Activated naive CD8-positive, alpha-beta T cell treated with anti-CD3 and anti-CD28 coated beads for 36 hours (primary cell): ENCODE results near the gene ZRANB3. TPM values are rescaled to one million over a fixed set of nuclear protein-coding genes. Genes with fewer than 3 reads are reported as not detected.
"Not testable (repeated sequence)": the region's sequence is repeated elsewhere in the genome, so short reads cannot be mapped to it uniquely, and the experiment has no call there.

Experiments used
- DNase-seq: peaks from one replicate; pipeline ENCODE4 v3.0.0; 2021
- H3K27ac Mint-ChIP-seq: one replicate; pipeline ENCODE4 v1.8.0; 2022; ENCODE audit warnings: mild to moderate bottlenecking, moderate library complexity, mixed read lengths
- H3K27me3 Mint-ChIP-seq: one replicate; pipeline ENCODE4 v1.8.0; 2022; ENCODE audit warnings: mild to moderate bottlenecking, mixed read lengths
- H3K36me3 Mint-ChIP-seq: one replicate; pipeline ENCODE4 v1.8.0; 2021; ENCODE audit warnings: mild to moderate bottlenecking, mixed read lengths
- H3K4me1 Mint-ChIP-seq: one replicate; pipeline ENCODE4 v1.8.0; 2021; ENCODE audit warnings: mixed read lengths
- H3K4me3 Mint-ChIP-seq: one replicate; pipeline ENCODE4 v1.8.0; 2022; ENCODE audit warnings: mild to moderate bottlenecking, moderate library complexity, mixed read lengths
- H3K9me3 Mint-ChIP-seq: one replicate; pipeline ENCODE4 v1.8.0; 2022; ENCODE audit warnings: mixed read lengths
- total RNA-seq, 2 experiments: library from RNA; stranded (reverse); gene quantifications; one replicate each; pipeline ENCODE4 v1.2.3, GENCODE V29; 2021

Gene ZRANB3
- total RNA-seq, 2 experiments from 2014 or later: 15.0 to 18.1 TPM

GRCh38 chr2:135149251-135149650 lies 381.8 kb downstream of the ZRANB3 start:
- H3K27me3 Mint-ChIP-seq: no peaks in the 10 kb centered on the region
- H3K36me3 Mint-ChIP-seq: peaks cover 24% of the 10 kb centered on the region
- no peak overlapping the region for H3K27ac Mint-ChIP-seq
- no peak for DNase-seq
- peaks cover 2% of the 10 kb centered on the region for H3K9me3 Mint-ChIP-seq
- H3K4me3 Mint-ChIP-seq: no peak overlapping the region
- peaks cover 14% of the 10 kb centered on the region for H3K4me1 Mint-ChIP-seq

- peaks cover 52% of the 10 kb centered on the region for H3K36me3 Mint-ChIP-seq
- H3K27me3 Mint-ChIP-seq: no peaks in the 10 kb centered on the region
- DNase-seq: no peak
- H3K9me3 Mint-ChIP-seq: peaks cover 14% of the 10 kb centered on the region
- no peak overlapping the region for H3K4me3 Mint-ChIP-seq
- H3K4me1 Mint-ChIP-seq: peaks cover 12% of the 10 kb centered on the region
- H3K27ac Mint-ChIP-seq: no peak overlapping the region
These were observed 386.7 kb downstream of the ZRANB3 start for GRCh38 chr2:135144343-135144742.

GRCh38 chr2:135142323-135142722 lies 388.7 kb downstream of the ZRANB3 start:
- Mint-ChIP-seq H3K9me3 (peaks cover 14% of the 10 kb centered on the region), H3K27me3 (no peaks in the 10 kb centered on the region), H3K4me1 (peaks cover 7% of the 10 kb centered on the region), H3K36me3 (peaks cover 63% of the 10 kb centered on the region), H3K27ac (no peak overlapping the region), H3K4me3 (no peak overlapping the region)
- no peak for DNase-seq

DNA sequence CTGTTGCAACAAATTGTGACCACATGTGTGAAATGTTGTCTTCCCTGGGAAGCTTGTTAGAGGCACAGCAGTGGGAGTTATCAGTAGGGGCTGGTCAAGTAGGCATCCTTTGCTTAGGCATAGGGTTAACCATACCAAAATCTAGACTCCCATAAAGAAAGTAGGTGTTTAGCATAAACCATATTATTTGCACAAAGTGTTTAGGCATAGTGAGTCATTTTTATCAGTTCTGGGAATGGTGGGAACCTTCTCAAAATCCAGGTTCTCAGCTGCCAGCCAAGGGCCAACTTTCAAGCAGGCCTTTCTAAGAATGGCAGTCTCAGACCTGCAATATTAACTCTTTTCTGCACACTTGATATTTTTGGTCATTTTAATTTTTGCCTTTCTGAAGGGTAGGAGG lies 390.4 kb downstream of the ZRANB3 start:
- no peaks in the 10 kb centered on the region for H3K27me3 Mint-ChIP-seq
- H3K4me3 Mint-ChIP-seq: no peak overlapping the region
- H3K27ac Mint-ChIP-seq: no peak overlapping the region
- peaks cover 71% of the 10 kb centered on the region for H3K36me3 Mint-ChIP-seq
- H3K4me1 Mint-ChIP-seq: peaks cover 7% of the 10 kb centered on the region
- DNase-seq: no peak
- peaks cover 14% of the 10 kb centered on the region for H3K9me3 Mint-ChIP-seq

- peaks cover 15% of the 10 kb centered on the region for H3K4me1 Mint-ChIP-seq
- no peaks in the 10 kb centered on the region for H3K27me3 Mint-ChIP-seq
- H3K4me3 Mint-ChIP-seq: no peak overlapping the region
- peak overlapping the region; percentile 52 for H3K27ac Mint-ChIP-seq
- peaks cover 39% of the 10 kb centered on the region for H3K36me3 Mint-ChIP-seq
- no peak for DNase-seq
- no peaks in the 10 kb centered on the region for H3K9me3 Mint-ChIP-seq
These were observed 398.7 kb downstream of the ZRANB3 start for GRCh38 chr2:135132314-135132713.

DNA sequence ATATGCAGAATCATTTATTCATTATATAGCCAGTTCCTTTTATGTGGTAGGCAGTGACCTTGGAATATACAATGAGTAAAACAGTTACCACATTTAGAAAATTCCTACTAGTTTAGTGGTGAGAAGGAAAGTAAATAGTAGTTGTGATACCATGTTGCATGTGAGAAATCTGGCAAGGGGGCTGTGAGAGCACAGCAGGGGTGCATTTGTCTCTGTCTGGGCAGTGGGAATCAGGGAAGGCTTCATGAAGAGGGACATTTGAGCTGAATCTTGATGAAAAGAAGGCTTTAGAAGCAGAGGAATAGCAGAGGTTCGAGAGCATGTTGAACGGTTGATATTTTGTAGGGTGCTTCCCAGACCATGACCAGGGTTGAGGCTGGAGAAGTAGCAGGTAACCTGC lies 400.3 kb downstream of the ZRANB3 start:
- Mint-ChIP-seq H3K36me3 (peaks cover 35% of the 10 kb centered on the region), H3K4me3 (no peak overlapping the region), H3K4me1 (peaks cover 15% of the 10 kb centered on the region), H3K9me3 (no peaks in the 10 kb centered on the region), H3K27me3 (no peaks in the 10 kb centered on the region), H3K27ac (no peak overlapping the region)
- no peak for DNase-seq

- Mint-ChIP-seq H3K27me3 (no peaks in the 10 kb centered on the region), H3K27ac (peak overlapping the region; percentile 75), H3K4me3 (no peak overlapping the region), H3K36me3 (peaks cover 17% of the 10 kb centered on the region), H3K9me3 (no peaks in the 10 kb centered on the region), H3K4me1 (peaks cover 15% of the 10 kb centered on the region)
- no peak for DNase-seq
These were observed 405.1 kb downstream of the ZRANB3 start for GRCh38 chr2:135125940-135126339.

GRCh38 chr2:135124924-135125886 lies 405.8 kb downstream of the ZRANB3 start:
- Mint-ChIP-seq H3K27me3 (no peaks in the 10 kb centered on the region), H3K4me1 (peaks cover 12% of the 10 kb centered on the region), H3K4me3 (no peak overlapping the region), H3K9me3 (no peaks in the 10 kb centered on the region), H3K27ac (peak overlapping the region; percentile 75), H3K36me3 (peaks cover 17% of the 10 kb centered on the region)
- DNase-seq: no peak

DNA sequence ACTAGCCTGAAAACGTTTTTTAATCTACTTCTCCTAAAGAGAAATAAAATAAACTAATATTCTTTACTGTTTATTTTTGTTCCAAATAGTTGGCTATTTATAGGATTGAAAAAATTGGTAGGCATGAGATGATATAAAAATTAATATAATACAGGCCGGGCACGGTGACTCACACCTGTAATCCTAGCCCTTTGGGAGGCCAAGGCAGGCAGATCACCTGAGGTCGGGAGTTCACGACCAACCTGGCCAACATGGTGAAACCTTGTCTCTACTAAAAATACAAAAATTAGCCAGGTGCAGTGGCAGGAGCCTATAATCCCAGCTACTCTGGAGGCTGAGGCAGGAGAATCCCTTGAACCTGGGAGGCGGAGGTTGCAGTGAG lies 409.4 kb downstream of the ZRANB3 start:
- Mint-ChIP-seq H3K4me1 (peaks cover 14% of the 10 kb centered on the region), H3K36me3 (peaks cover 12% of the 10 kb centered on the region)
- H3K4me3 Mint-ChIP-seq, H3K27me3 Mint-ChIP-seq, H3K9me3 Mint-ChIP-seq, H3K27ac Mint-ChIP-seq, DNase-seq: not testable (repeated sequence)

GRCh38 chr2:135121016-135121657 lies 409.9 kb downstream of the ZRANB3 start:
- peaks cover 14% of the 10 kb centered on the region for H3K4me1 Mint-ChIP-seq
- H3K9me3 Mint-ChIP-seq: no peaks in the 10 kb centered on the region
- H3K36me3 Mint-ChIP-seq: peaks cover 12% of the 10 kb centered on the region
- no peak overlapping the region for H3K27ac Mint-ChIP-seq
- no peaks in the 10 kb centered on the region for H3K27me3 Mint-ChIP-seq
- no peak overlapping the region for H3K4me3 Mint-ChIP-seq
- no peak for DNase-seq

DNA sequence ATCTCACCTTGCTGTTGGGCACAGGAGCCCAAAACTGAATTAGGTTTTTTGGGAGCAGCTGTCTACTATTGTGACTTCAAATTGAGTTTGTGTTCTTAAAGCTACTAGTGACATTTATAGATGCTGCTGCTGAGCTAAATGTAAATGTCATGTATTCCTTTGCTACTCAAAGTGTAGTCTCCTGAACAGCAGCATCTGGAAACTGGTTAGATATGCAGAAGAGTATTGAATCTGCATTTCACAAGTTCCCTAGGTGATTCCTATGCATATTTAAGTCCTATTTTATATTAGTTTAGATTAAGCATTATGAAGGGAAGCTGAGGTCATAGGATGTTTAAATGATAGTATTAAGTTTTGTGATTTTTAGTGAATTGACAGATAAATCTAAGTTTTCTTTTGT lies 411.4 kb downstream of the ZRANB3 start:
- no peak for DNase-seq
- Mint-ChIP-seq H3K9me3 (no peaks in the 10 kb centered on the region), H3K36me3 (peaks cover 12% of the 10 kb centered on the region), H3K4me1 (peaks cover 6% of the 10 kb centered on the region), H3K4me3 (no peak overlapping the region), H3K27ac (no peak overlapping the region), H3K27me3 (no peaks in the 10 kb centered on the region)

GRCh38 chr2:135113322-135113721 lies 417.7 kb downstream of the ZRANB3 start:
- DNase-seq: no peak
- no peaks in the 10 kb centered on the region for H3K27me3 Mint-ChIP-seq
- peaks cover 17% of the 10 kb centered on the region for H3K36me3 Mint-ChIP-seq
- no peak overlapping the region for H3K27ac Mint-ChIP-seq
- H3K4me3 Mint-ChIP-seq: no peak overlapping the region
- H3K4me1 Mint-ChIP-seq: peaks cover 2% of the 10 kb centered on the region
- no peaks in the 10 kb centered on the region for H3K9me3 Mint-ChIP-seq

DNA sequence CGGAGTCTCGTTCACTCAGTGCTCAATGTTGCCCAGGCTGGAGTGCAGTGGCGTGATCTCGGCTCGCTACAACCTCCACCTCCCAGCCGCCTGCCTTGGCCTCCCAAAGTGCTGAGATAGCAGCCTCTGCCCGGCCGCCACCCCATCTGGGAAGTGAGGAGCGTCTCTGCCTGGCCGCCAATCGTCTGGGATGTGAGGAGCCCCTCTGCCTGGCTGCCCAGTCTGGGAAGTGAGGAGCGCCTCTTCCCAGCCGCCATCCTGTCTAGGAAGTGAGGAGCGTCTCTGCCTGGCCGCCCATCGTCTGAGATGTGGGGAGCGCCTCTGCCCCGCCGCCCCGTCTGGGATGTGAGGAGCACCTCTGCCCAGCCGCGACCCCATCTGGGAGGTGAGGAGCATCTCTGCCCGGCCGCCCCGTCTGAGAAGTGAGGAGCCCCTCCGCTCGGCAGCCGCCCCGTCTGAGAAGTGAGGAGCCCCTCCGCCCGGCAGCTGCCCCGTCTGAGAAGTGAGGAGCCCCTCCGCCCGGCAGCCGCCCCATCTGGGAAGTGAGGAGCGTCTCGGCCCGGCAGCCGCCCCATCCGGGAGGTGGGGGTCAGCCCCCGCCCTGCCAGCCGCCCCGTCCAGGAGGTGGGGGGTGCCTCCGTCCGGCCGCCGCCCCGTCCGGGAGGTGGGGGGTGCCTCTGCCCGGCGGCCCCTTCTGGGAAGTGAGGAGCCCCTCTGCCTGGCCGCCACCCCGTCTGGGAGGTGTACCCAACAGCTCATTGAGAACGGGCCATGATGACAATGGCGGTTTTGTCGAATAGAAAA lies 425.3 kb downstream of the ZRANB3 start:
- not testable (repeated sequence) for DNase-seq, H3K9me3 Mint-ChIP-seq, H3K27me3 Mint-ChIP-seq, H3K4me3 Mint-ChIP-seq, H3K27ac Mint-ChIP-seq
- Mint-ChIP-seq H3K36me3 (peaks cover 55% of the 10 kb centered on the region), H3K4me1 (peaks cover 14% of the 10 kb centered on the region)

DNA sequence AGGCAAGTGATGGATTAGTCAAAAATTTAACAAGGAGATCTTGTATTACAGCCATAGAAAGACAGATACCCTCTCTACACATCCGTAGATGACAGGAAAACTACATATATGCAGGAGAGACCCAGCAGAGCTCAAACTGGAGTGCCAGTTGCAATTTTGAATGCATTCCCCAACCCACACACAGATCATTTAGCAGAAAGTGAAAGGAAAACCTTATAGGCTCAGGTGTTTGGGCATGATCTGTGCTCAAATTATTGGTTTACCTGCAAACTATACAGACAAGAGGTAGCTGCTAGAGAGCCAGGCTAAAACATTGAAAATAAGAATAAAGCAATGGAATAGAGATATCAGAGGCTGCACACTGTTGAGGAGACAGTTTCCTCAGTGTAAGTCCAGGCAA lies 427.2 kb downstream of the ZRANB3 start:
- Mint-ChIP-seq H3K27ac (peak overlapping the region; percentile 26), H3K4me1 (peaks cover 26% of the 10 kb centered on the region), H3K9me3 (peaks cover 9% of the 10 kb centered on the region), H3K36me3 (peaks cover 51% of the 10 kb centered on the region), H3K4me3 (no peak overlapping the region), H3K27me3 (no peaks in the 10 kb centered on the region)
- DNase-seq: no peak
